ENCODE measurements around the gene SUPT3H.
"Not testable (repeated sequence)": the region's sequence is repeated elsewhere in the genome, so short reads cannot be mapped to it uniquely, and the experiment has no call there.

Gene SUPT3H

DNA sequence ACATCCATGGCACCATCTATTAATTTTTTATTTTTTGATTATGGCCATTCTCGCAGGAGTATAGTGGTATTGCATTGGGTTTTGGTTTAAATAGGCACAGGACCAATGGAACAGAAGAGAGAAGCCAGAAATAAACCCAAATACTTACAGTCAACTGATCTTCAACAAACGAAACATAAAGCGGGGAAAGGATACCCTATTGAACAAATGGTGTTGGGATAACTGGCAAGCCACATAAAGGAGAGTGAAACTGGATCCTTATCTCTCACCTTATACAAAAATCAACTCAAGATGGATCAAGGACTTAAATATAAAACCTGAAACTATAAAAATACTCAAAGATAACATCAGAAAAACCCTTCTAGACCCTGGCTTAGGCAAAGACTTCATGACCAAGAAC lies 74.9 kb downstream of the SUPT3H start:
- no peak overlapping the region for H3K4me3 ChIP-seq (ENCODE audit: control insufficient read depth in 1 of 7, extremely low read depth in 1 of 7, insufficient read depth in 4 of 7, low read depth in 2 of 7, low read length in 6 of 7)
- POLR2A ChIA-PET: no interaction called here

DNA sequence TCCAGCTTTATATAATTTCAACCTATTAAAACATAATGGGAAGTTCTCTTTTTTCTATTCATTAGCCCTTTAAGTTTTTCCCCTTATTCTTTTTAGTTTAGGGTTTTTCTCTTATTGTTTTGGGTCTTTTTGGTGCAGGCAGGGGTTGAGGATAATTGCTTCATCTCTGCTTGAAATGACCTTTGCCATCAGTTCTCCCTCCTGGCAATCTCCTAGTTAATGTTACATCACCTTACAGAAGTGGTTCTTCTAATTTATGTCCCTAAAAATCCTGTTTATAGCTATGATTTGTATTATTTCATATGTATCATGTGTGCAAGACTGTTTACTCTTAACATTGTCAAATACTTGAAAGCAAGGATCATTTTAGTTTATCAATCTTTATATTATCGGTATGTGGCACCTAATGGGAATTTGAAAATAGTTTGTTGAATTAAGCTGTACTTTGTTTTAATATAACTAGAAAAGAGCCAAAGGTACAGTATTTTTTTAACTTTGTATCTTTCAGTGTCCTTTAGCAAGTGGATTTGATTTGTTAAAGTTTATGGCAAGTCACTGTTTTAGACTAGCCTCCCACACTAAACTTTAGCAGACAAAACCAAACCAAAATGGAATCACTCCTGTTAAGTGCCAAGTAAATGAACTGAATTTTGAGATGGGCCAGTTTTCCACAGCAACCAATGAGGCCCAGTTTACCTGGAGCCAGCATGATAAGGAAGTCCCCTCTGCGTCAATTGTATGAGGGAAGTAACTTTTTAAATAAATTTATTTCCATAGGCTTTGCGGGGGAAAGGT lies 76.2 kb downstream of the SUPT3H start:
- ChIA-PET CTCF (interaction anchor here (0.8 kb wide), 1 partner anchor 9 kb away, joined by 4 read pairs; no protein-coding TSS in a partner anchor), POLR2A (no interaction called here)
- Histone ChIP-seq H3K27me3 (replicated peaks in 2 of 5; ENCODE audit: control insufficient read depth in 4 of 5, insufficient read depth in 5 of 5, low read length in 4 of 5) (no peaks in the 10 kb centered on the region), H3K36me3 (ENCODE audit: control insufficient read depth in 4 of 4, insufficient read depth in 4 of 4, low read length in 3 of 4) (peaks cover 0 to 3% (median 0%) of the 10 kb centered on the region in 4 experiments), H3K27ac (ENCODE audit: insufficient read depth in 1 of 2, low read depth in 1 of 2, low read length in 2 of 2, poor library complexity in 1 of 2, severe bottlenecking in 2 of 2) (no peak overlapping the region), H3K9me3 (ENCODE audit: control extremely low read depth in 1 of 5, control insufficient read depth in 4 of 5, insufficient read depth in 2 of 5, low read depth in 1 of 5, low read length in 4 of 5) (peaks cover 0 to 4% (median 0%) of the 10 kb centered on the region in 5 experiments), H3K4me3 (ENCODE audit: control insufficient read depth in 1 of 7, extremely low read depth in 1 of 7, insufficient read depth in 4 of 7, low read depth in 2 of 7, low read length in 6 of 7) (no peak overlapping the region), H3K4me1 (ENCODE audit: control extremely low read depth in 1 of 4, control insufficient read depth in 4 of 4, insufficient read depth in 4 of 4, low read length in 3 of 4) (peaks cover 0 to 4% (median 0%) of the 10 kb centered on the region in 4 experiments)
- WGBS (ENCODE audit: insufficient coverage): no CpG with 5 or more reads among the region's 3 CpGs
- DNase-seq: no peak

More for the DNA sequence above, 74.9 kb downstream of the SUPT3H start:
- WGBS (ENCODE audit: insufficient coverage): no CpG with 5 or more reads among the region's 3 CpGs
- Histone ChIP-seq H3K9me3 (ENCODE audit: control extremely low read depth in 1 of 5, control insufficient read depth in 4 of 5, insufficient read depth in 2 of 5, low read depth in 1 of 5, low read length in 4 of 5) (peaks cover 0 to 7% (median 2%) of the 10 kb centered on the region in 5 experiments), H3K4me1 (ENCODE audit: control extremely low read depth in 1 of 4, control insufficient read depth in 4 of 4, insufficient read depth in 4 of 4, low read length in 3 of 4) (peaks cover 0 to 4% (median 0%) of the 10 kb centered on the region in 4 experiments), H3K27me3 (replicated peaks in 2 of 5; ENCODE audit: control insufficient read depth in 4 of 5, insufficient read depth in 5 of 5, low read length in 4 of 5) (no peaks in the 10 kb centered on the region), H3K27ac (ENCODE audit: insufficient read depth in 1 of 2, low read depth in 1 of 2, low read length in 2 of 2, poor library complexity in 1 of 2, severe bottlenecking in 2 of 2) (no peak overlapping the region), H3K36me3 (ENCODE audit: control insufficient read depth in 4 of 4, insufficient read depth in 4 of 4, low read length in 3 of 4) (peaks cover 0 to 5% (median 0%) of the 10 kb centered on the region in 4 experiments)
- CTCF ChIA-PET: no interaction called here
- no peak for DNase-seq

DNA sequence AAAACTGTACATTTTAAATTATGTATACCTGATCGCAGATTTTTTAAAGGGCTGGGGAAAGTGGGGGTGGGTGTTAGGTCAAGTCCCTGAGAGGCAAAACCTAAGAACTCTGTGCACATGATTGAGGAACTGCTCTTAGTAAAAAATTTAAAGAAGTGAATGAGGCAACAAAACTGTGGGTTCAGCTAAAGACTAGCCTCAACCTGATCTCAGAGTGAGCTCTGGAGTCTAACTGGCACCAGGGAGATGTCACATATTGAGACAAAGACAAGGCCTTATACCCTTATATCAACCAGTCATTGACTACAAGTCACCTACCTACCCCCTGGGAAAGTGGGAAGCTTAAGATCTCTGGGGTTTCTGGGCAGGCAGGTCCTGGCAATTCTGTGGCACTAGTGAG lies 77.0 kb downstream of the SUPT3H start:
- DNase-seq: no peak
- ChIA-PET CTCF (no interaction called here), POLR2A (no interaction called here)
- Histone ChIP-seq H3K4me1 (ENCODE audit: control extremely low read depth in 1 of 4, control insufficient read depth in 4 of 4, insufficient read depth in 4 of 4, low read length in 3 of 4) (peaks cover 0 to 4% (median 0%) of the 10 kb centered on the region in 4 experiments), H3K27me3 (replicated peaks in 2 of 5; ENCODE audit: control insufficient read depth in 4 of 5, insufficient read depth in 5 of 5, low read length in 4 of 5) (no peaks in the 10 kb centered on the region), H3K4me3 (ENCODE audit: control insufficient read depth in 1 of 7, extremely low read depth in 1 of 7, insufficient read depth in 4 of 7, low read depth in 2 of 7, low read length in 6 of 7) (no peak overlapping the region), H3K27ac (ENCODE audit: insufficient read depth in 1 of 2, low read depth in 1 of 2, low read length in 2 of 2, poor library complexity in 1 of 2, severe bottlenecking in 2 of 2) (no peak overlapping the region), H3K36me3 (ENCODE audit: control insufficient read depth in 4 of 4, insufficient read depth in 4 of 4, low read length in 3 of 4) (no peaks in the 10 kb centered on the region), H3K9me3 (ENCODE audit: control extremely low read depth in 1 of 5, control insufficient read depth in 4 of 5, insufficient read depth in 2 of 5, low read depth in 1 of 5, low read length in 4 of 5) (peaks cover 0 to 4% (median 0%) of the 10 kb centered on the region in 5 experiments)
- WGBS (ENCODE audit: insufficient coverage): 100% methylated on average over 1 of the region's 1 CpG

DNA sequence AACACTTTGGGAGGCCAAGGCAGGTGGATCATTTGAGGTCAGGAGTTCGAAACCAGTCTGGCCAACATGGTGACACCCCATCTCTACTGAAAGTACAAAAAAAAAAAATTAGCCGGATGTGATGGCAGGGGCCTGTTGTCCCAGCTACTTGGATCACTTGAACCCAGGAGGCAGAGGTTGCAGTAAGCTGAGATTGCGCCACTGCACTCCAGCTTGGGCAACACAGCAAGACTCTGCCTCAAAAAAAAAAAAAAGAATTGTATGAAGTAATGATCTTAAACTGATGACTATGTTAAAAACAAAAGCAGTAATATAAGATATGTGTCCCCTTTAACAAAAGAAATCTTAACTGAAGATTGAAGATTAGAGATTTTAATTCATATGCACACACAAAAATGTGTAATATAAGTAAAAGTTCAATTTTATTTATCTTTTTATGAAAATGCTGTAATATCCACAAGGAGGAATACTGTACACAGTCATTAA lies 78.6 kb downstream of the SUPT3H start:
- no CpG with 5 or more reads among the region's 3 CpGs for WGBS (ENCODE audit: insufficient coverage)
- no peak for DNase-seq
- ChIA-PET POLR2A (no interaction called here), CTCF (interaction anchor here (0.7 kb wide), 2 partner anchors 125 to 687 kb away, joined by 3 to 4 read pairs; no protein-coding TSS in a partner anchor)
- Histone ChIP-seq H3K4me3 (ENCODE audit: control insufficient read depth in 1 of 7, extremely low read depth in 1 of 7, insufficient read depth in 4 of 7, low read depth in 2 of 7, low read length in 6 of 7) (no peak overlapping the region), H3K9me3 (ENCODE audit: control extremely low read depth in 1 of 5, control insufficient read depth in 4 of 5, insufficient read depth in 2 of 5, low read depth in 1 of 5, low read length in 4 of 5) (peaks cover 0 to 4% (median 0%) of the 10 kb centered on the region in 5 experiments), H3K27ac (ENCODE audit: insufficient read depth in 1 of 2, low read depth in 1 of 2, low read length in 2 of 2, poor library complexity in 1 of 2, severe bottlenecking in 2 of 2) (no peak overlapping the region), H3K36me3 (ENCODE audit: control insufficient read depth in 4 of 4, insufficient read depth in 4 of 4, low read length in 3 of 4) (no peaks in the 10 kb centered on the region), H3K4me1 (ENCODE audit: control extremely low read depth in 1 of 4, control insufficient read depth in 4 of 4, insufficient read depth in 4 of 4, low read length in 3 of 4) (peaks cover 0 to 4% (median 0%) of the 10 kb centered on the region in 4 experiments), H3K27me3 (replicated peaks in 2 of 5; ENCODE audit: control insufficient read depth in 4 of 5, insufficient read depth in 5 of 5, low read length in 4 of 5) (no peaks in the 10 kb centered on the region)

DNA sequence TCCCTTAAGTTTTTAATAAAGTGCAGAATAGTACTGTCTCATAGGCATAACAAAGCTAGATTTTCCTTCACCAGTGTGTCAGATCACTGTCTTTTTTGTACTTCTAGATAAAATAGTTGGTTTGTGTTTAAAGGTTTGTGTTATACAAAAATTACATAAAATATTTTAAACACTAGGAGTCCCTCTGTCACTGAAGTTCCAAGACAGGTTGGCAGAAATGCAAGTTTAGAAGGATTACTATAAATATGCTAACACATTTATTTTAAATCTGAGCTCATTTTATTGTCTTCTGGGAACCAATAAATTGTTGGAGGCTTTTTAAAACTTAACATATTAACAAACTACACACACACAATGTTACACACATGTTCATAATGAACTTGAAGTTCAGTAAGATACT lies 80.4 kb downstream of the SUPT3H start:
- no peak for DNase-seq
- H3K27me3 ChIP-seq (replicated peaks in 2 of 5; ENCODE audit: control insufficient read depth in 4 of 5, insufficient read depth in 5 of 5, low read length in 4 of 5): no peaks in the 10 kb centered on the region
- H3K9me3 ChIP-seq (ENCODE audit: control extremely low read depth in 1 of 5, control insufficient read depth in 4 of 5, insufficient read depth in 2 of 5, low read depth in 1 of 5, low read length in 4 of 5): peaks cover 0 to 2% (median 0%) of the 10 kb centered on the region in 5 experiments
- no peaks in the 10 kb centered on the region for H3K36me3 ChIP-seq (ENCODE audit: control insufficient read depth in 4 of 4, insufficient read depth in 4 of 4, low read length in 3 of 4)
- H3K27ac ChIP-seq (ENCODE audit: insufficient read depth in 1 of 2, low read depth in 1 of 2, low read length in 2 of 2, poor library complexity in 1 of 2, severe bottlenecking in 2 of 2): no peak overlapping the region
- no peak overlapping the region for H3K4me3 ChIP-seq (ENCODE audit: control insufficient read depth in 1 of 7, extremely low read depth in 1 of 7, insufficient read depth in 4 of 7, low read depth in 2 of 7, low read length in 6 of 7)
- peaks cover 0 to 4% (median 0%) of the 10 kb centered on the region in 4 experiments for H3K4me1 ChIP-seq (ENCODE audit: control extremely low read depth in 1 of 4, control insufficient read depth in 4 of 4, insufficient read depth in 4 of 4, low read length in 3 of 4)
- ChIA-PET POLR2A (interaction anchor here (0.6 kb wide), 1 partner anchor 13 kb away, joined by 3 read pairs; no protein-coding TSS in a partner anchor), CTCF (interaction anchor here (1.2 kb wide), 1 partner anchor 417 kb away, joined by 3 read pairs; no protein-coding TSS in a partner anchor)

DNA sequence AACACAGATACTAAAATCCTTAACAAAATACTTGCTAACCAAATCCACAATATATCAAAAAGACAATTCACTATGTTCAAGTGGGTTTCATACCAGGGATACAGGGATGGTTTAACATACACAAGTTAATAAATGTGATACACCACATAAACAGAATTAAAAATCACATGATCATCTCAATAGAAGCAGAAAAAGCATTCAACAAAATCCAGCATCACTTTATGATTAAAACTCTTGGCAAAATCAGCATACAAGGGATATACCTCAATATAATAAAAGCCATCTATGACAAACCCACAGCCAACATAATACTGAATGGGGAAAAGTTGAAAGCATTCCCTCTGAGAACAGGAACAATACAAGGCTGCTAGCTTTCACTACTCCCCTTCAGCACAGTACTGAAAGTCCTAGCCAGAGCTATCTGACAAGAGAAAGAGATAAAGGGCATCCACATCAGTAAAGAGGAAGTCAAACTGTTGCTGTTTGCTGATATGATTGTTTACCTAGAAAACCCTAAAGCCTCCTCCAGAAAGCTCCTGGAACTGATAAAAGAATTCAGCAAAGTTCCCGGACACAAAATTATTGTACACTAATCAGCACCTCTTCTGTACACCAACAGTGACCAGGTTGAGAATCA lies 83.6 kb downstream of the SUPT3H start:
- H3K4me1 ChIP-seq (ENCODE audit: control extremely low read depth in 1 of 4, control insufficient read depth in 4 of 4, insufficient read depth in 4 of 4, low read length in 3 of 4); H3K27me3 ChIP-seq (replicated peaks in 2 of 5; ENCODE audit: control insufficient read depth in 4 of 5, insufficient read depth in 5 of 5, low read length in 4 of 5); H3K27ac ChIP-seq (ENCODE audit: insufficient read depth in 1 of 2, low read depth in 1 of 2, low read length in 2 of 2, poor library complexity in 1 of 2, severe bottlenecking in 2 of 2); H3K9me3 ChIP-seq (ENCODE audit: control extremely low read depth in 1 of 5, control insufficient read depth in 4 of 5, insufficient read depth in 2 of 5, low read depth in 1 of 5, low read length in 4 of 5); H3K4me3 ChIP-seq (ENCODE audit: control insufficient read depth in 1 of 7, extremely low read depth in 1 of 7, insufficient read depth in 4 of 7, low read depth in 2 of 7, low read length in 6 of 7); CTCF ChIA-PET; H3K36me3 ChIP-seq (ENCODE audit: control insufficient read depth in 4 of 4, insufficient read depth in 4 of 4, low read length in 3 of 4): not testable (repeated sequence)
- no CpG with 5 or more reads among the region's 1 CpG for WGBS (ENCODE audit: insufficient coverage)
- POLR2A ChIA-PET: interaction anchor here (0.6 kb wide), 1 partner anchor 84 kb away, joined by 3 read pairs; no protein-coding TSS in a partner anchor
- peak in 2 of 3 donors; percentile 25 to 51 for DNase-seq

DNA sequence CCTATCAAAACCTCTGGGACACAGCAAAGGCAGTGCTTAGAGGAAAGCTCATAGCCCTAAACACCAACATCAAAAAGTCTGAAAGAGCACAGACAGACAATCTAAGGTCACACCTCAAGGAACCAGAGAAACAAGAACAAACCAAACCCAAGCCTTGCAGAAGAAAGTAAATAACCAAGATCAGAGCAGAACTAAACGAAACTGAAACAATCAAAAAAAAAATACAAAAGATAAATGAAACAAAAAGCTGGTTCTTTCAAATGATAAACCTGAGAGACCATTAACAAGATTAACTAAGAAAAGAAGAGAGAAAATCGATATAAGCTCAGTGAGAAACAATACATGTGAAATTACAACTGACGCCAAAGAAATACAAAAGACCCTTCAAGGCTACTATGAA lies 84.4 kb downstream of the SUPT3H start:
- CTCF ChIA-PET: no interaction called here
- H3K4me3 ChIP-seq (ENCODE audit: control insufficient read depth in 1 of 7, extremely low read depth in 1 of 7, insufficient read depth in 4 of 7, low read depth in 2 of 7, low read length in 6 of 7): no peak overlapping the region
- H3K9me3 ChIP-seq (ENCODE audit: control extremely low read depth in 1 of 5, control insufficient read depth in 4 of 5, insufficient read depth in 2 of 5, low read depth in 1 of 5, low read length in 4 of 5): peaks cover 0 to 8% (median 0%) of the 10 kb centered on the region in 5 experiments
- H3K4me1 ChIP-seq (ENCODE audit: control extremely low read depth in 1 of 4, control insufficient read depth in 4 of 4, insufficient read depth in 4 of 4, low read length in 3 of 4): no peaks in the 10 kb centered on the region
- no peak overlapping the region for H3K27ac ChIP-seq (ENCODE audit: insufficient read depth in 1 of 2, low read depth in 1 of 2, low read length in 2 of 2, poor library complexity in 1 of 2, severe bottlenecking in 2 of 2)
- no peaks in the 10 kb centered on the region for H3K27me3 ChIP-seq (replicated peaks in 2 of 5; ENCODE audit: control insufficient read depth in 4 of 5, insufficient read depth in 5 of 5, low read length in 4 of 5)
- POLR2A ChIA-PET: no interaction called here
- DNase-seq: no peak
- H3K36me3 ChIP-seq (ENCODE audit: control insufficient read depth in 4 of 4, insufficient read depth in 4 of 4, low read length in 3 of 4): peaks cover 0 to 5% (median 0%) of the 10 kb centered on the region in 4 experiments
- WGBS (ENCODE audit: insufficient coverage): no CpG with 5 or more reads among the region's 3 CpGs

Measured in common myeloid progenitor, CD34-positive (primary cell).